Measurements from ENCODE around the gene KRT3.

GRCh38 chr12:52772188-52772587 lies 23.7 kb downstream of the KRT3 start:
- no peak for TF ChIP-seq CTCF (IDR thresholded peaks at IDR 0.05; ENCODE audit: borderline replicate concordance, extremely low read depth, low read length, poor library complexity, severe bottlenecking)
- no peak for TF ChIP-seq EZH2 (IDR thresholded peaks at IDR 0.05; ENCODE audit: borderline replicate concordance, low read depth, low read length, severe bottlenecking)
